Measurements from ENCODE around the gene NIF3L1.

GRCh38 chr2:200873560-200873959 is 15.6 kb upstream of the NIF3L1 start:
- no peak for TF ChIP-seq CTCF (IDR thresholded peaks at IDR 0.05; ENCODE audit: low read length)
- TF ChIP-seq EZH2 (optimal IDR thresholded peaks at IDR 0.05; ENCODE audit: low read depth, low read length), result no peak
